ENCODE measurements around the gene CAMSAP2. TPM values are rescaled to one million over a fixed set of nuclear protein-coding genes. Genes with fewer than 3 reads are reported as not detected.
"Not testable (repeated sequence)": the region's sequence is repeated elsewhere in the genome, so short reads cannot be mapped to it uniquely, and the experiment has no call there.

Gene CAMSAP2
- polyA plus RNA-seq, 1 donor from 2014 or later = 0.06 TPM

DNA sequence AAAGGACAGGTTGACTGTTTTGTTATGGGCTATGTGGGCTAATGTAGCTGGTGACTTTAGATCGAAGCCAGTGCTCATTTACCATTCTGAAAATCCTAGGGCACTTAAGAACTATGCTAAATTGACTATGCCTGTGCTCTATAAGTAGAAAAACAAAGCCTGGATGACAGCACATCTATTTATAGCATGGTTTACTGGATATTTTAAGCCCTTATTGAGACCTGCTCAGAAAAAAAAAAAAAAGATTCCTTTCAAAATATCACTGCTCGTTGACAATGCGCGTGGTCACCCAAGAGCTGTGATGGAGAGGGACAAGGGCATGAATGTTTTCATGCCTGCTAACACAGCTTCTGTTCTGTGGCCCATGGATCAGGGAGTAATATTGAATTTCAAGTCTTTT lies 48.1 kb downstream of the CAMSAP2 start:
- Mint-ChIP-seq H3K27ac (no peak overlapping the region), H3K4me1 (no peaks in the 10 kb centered on the region), H3K27me3 (no peaks in the 10 kb centered on the region), H3K4me3 (no peak overlapping the region), H3K36me3 (peaks cover 5% of the 10 kb centered on the region), H3K9me3 (peaks cover 0 to 6% (median 0%) of the 10 kb centered on the region in 3 donors)

GRCh38 chr1:200787896-200788387 lies 49.2 kb downstream of the CAMSAP2 start:
- Mint-ChIP-seq H3K4me1 (no peaks in the 10 kb centered on the region), H3K4me3 (no peak overlapping the region), H3K36me3 (peaks cover 5% of the 10 kb centered on the region), H3K27me3 (no peaks in the 10 kb centered on the region), H3K9me3 (peaks cover 0 to 7% (median 3%) of the 10 kb centered on the region in 3 donors), H3K27ac (no peak overlapping the region)

GRCh38 chr1:200791012-200791411 lies 52.3 kb downstream of the CAMSAP2 start:
- not testable (repeated sequence) for H3K4me3 Mint-ChIP-seq, H3K27ac Mint-ChIP-seq, H3K9me3 Mint-ChIP-seq, H3K4me1 Mint-ChIP-seq, H3K27me3 Mint-ChIP-seq, H3K36me3 Mint-ChIP-seq

- Mint-ChIP-seq H3K4me1 (no peaks in the 10 kb centered on the region), H3K4me3 (no peak overlapping the region), H3K36me3 (peaks cover 3% of the 10 kb centered on the region), H3K27me3 (no peaks in the 10 kb centered on the region), H3K9me3 (peaks cover 0 to 3% (median 2%) of the 10 kb centered on the region in 3 donors), H3K27ac (no peak overlapping the region)
These were observed 55.0 kb downstream of the CAMSAP2 start for GRCh38 chr1:200793677-200794076.

DNA sequence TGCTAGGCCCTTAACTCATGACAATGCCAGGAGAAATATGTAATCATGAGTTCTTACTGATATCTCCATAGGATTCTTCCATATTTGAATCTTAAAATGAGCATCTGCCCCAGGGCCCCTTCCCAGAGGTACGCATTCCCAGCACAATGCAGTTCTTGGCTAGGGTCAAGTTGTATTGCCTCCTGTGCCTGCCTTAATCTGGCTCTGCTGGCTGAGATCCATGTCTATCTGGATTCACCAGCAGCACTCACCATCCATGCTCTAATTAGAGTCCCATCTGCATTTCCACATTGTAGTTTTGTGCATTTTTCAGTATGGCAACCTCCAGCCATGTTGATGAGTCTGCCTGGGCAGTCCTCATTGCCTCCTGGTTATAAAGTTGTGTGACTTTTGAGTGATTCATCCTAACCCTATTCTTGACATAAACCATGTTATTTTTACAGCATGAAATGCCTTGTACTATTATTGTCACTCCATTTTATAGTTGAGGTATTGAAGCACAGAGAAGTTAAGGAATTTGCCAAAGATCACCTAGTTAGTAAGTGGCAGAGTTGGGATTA lies 55.9 kb downstream of the CAMSAP2 start:
- Mint-ChIP-seq H3K27me3 (no peaks in the 10 kb centered on the region), H3K27ac (no peak overlapping the region), H3K4me1 (no peaks in the 10 kb centered on the region), H3K4me3 (no peak overlapping the region), H3K9me3 (peaks cover 0 to 3% (median 2%) of the 10 kb centered on the region in 3 donors), H3K36me3 (no peaks in the 10 kb centered on the region)

- H3K4me1 Mint-ChIP-seq = no peaks in the 10 kb centered on the region
- H3K27ac Mint-ChIP-seq = no peak overlapping the region
- peaks cover 0 to 3% (median 2%) of the 10 kb centered on the region in 3 donors for H3K9me3 Mint-ChIP-seq
- H3K27me3 Mint-ChIP-seq = no peaks in the 10 kb centered on the region
- H3K4me3 Mint-ChIP-seq = no peak overlapping the region
- no peaks in the 10 kb centered on the region for H3K36me3 Mint-ChIP-seq
These were observed 56.5 kb downstream of the CAMSAP2 start for GRCh38 chr1:200795156-200795555.

GRCh38 chr1:200802042-200802441 lies 63.3 kb downstream of the CAMSAP2 start:
- no peak overlapping the region for H3K27ac Mint-ChIP-seq
- H3K4me3 Mint-ChIP-seq = no peak overlapping the region
- no peaks in the 10 kb centered on the region for H3K9me3 Mint-ChIP-seq
- peaks cover 0 to 4% (median 0%) of the 10 kb centered on the region in 3 donors for H3K4me1 Mint-ChIP-seq
- no peaks in the 10 kb centered on the region for H3K36me3 Mint-ChIP-seq
- peaks cover 4% of the 10 kb centered on the region for H3K27me3 Mint-ChIP-seq

GRCh38 chr1:200802865-200803512 lies 64.3 kb downstream of the CAMSAP2 start:
- Mint-ChIP-seq H3K9me3 (no peaks in the 10 kb centered on the region), H3K36me3 (no peaks in the 10 kb centered on the region), H3K4me1 (peaks cover 0 to 4% (median 0%) of the 10 kb centered on the region in 3 donors), H3K4me3 (no peak overlapping the region), H3K27me3 (peaks cover 4% of the 10 kb centered on the region), H3K27ac (no peak overlapping the region)

GRCh38 chr1:200805719-200806118 lies 67.0 kb downstream of the CAMSAP2 start:
- Mint-ChIP-seq H3K27ac (no peak overlapping the region), H3K9me3 (no peaks in the 10 kb centered on the region), H3K36me3 (peaks cover 1% of the 10 kb centered on the region), H3K4me3 (no peak overlapping the region), H3K27me3 (peaks cover 4% of the 10 kb centered on the region), H3K4me1 (peaks cover 0 to 4% (median 0%) of the 10 kb centered on the region in 3 donors)

- H3K27me3 Mint-ChIP-seq = peaks cover 1% of the 10 kb centered on the region
- H3K9me3 Mint-ChIP-seq = peaks cover 0 to 2% (median 0%) of the 10 kb centered on the region in 3 donors
- H3K4me1 Mint-ChIP-seq = no peaks in the 10 kb centered on the region
- no peak overlapping the region for H3K27ac Mint-ChIP-seq
- peaks cover 1% of the 10 kb centered on the region for H3K36me3 Mint-ChIP-seq
- H3K4me3 Mint-ChIP-seq = no peak overlapping the region
These were observed 70.2 kb downstream of the CAMSAP2 start for GRCh38 chr1:200808846-200809245.

- peaks cover 0 to 2% (median 0%) of the 10 kb centered on the region in 3 donors for H3K9me3 Mint-ChIP-seq
- no peaks in the 10 kb centered on the region for H3K4me1 Mint-ChIP-seq
- H3K27ac Mint-ChIP-seq = no peak overlapping the region
- peaks cover 1% of the 10 kb centered on the region for H3K36me3 Mint-ChIP-seq
- no peaks in the 10 kb centered on the region for H3K27me3 Mint-ChIP-seq
- peak overlapping the region in 1 of 4 donors; percentile 53 for H3K4me3 Mint-ChIP-seq
These were observed 73.0 kb downstream of the CAMSAP2 start for GRCh38 chr1:200811704-200812103.

DNA sequence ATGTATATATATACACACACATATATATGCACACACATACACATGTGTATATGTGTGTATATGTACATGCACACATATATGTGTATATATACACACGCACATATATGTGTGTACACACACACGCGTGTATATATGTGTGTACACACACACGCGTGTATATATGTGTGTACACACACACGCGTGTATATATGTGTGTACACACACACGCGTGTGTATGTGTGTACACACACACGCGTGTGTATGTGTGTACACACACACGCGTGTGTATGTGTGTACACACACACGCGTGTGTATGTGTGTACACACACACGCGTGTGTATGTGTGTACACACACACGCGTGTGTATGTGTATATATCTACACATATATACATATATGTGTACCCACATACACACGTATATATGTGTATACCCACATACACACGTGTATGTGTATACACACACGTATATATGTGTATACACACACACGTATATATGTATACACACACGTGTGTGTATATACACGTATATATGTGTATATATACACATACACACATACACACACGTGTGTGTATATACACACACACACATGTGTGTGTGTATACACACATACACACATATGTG lies 78.0 kb downstream of the CAMSAP2 start:
- not testable (repeated sequence) for H3K4me1 Mint-ChIP-seq, H3K9me3 Mint-ChIP-seq, H3K27ac Mint-ChIP-seq, H3K27me3 Mint-ChIP-seq, H3K36me3 Mint-ChIP-seq, H3K4me3 Mint-ChIP-seq

DNA sequence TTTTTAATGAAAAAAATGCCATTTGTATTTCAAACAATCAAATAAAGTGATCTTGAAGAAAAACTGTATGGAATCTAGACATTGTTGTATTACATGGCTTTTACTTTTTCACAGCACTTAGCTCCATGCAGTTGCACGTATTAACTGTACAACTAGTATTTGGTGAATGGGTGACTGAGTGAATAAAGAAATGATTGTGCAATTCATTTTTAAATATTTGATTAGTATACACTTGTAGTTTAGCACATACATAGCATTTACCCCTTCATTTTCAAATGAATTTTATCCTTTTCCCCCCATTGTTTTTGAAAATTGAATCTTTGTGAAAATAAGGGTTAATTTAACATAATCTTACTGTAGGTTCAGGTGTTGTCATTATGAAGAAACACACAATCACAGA lies 79.6 kb downstream of the CAMSAP2 start:
- H3K27ac Mint-ChIP-seq = no peak overlapping the region
- no peaks in the 10 kb centered on the region for H3K4me1 Mint-ChIP-seq
- H3K9me3 Mint-ChIP-seq = no peaks in the 10 kb centered on the region
- H3K36me3 Mint-ChIP-seq = no peaks in the 10 kb centered on the region
- H3K27me3 Mint-ChIP-seq = no peaks in the 10 kb centered on the region
- H3K4me3 Mint-ChIP-seq = no peak overlapping the region

DNA sequence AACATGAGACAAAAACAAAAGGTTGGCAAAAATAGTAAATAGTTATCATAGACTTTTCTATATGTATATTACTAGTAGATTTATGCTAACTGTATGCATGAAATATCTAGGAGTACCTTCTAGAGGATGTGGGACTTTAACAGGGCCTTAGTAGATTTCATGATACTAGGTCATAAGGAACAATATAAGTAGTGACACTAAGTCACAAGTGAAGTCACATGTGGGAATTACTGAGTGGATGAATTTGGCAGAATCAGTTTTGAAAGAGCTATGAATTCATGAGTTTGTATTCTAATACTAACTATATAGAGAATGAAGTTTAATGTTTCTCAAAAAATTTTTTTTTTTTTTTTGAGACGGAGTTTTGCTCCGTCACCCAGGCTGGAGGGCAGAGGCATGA lies 81.0 kb downstream of the CAMSAP2 start:
- H3K27ac Mint-ChIP-seq = no peak overlapping the region
- no peaks in the 10 kb centered on the region for H3K27me3 Mint-ChIP-seq
- no peaks in the 10 kb centered on the region for H3K4me1 Mint-ChIP-seq
- no peaks in the 10 kb centered on the region for H3K9me3 Mint-ChIP-seq
- no peak overlapping the region for H3K4me3 Mint-ChIP-seq
- no peaks in the 10 kb centered on the region for H3K36me3 Mint-ChIP-seq

DNA sequence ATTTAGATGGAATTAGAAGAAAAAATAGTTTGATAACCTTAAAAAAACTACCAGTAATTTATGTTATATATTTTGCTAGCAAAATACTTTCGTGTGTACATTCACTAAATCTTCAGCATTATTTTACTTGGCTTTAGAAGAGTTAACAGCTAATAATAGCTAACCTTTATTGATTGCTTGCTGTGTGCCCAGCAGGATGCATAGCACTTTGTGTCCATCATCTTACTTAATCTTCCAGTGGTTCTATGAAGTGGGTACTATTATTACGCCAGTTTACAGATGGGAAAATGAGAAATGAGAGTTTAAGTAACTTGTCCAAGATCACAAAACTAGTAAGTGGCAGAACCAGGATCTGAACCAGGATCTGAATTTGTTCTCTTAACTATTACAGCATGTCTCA lies 92.4 kb downstream of the CAMSAP2 start:
- peaks cover 1% of the 10 kb centered on the region for H3K36me3 Mint-ChIP-seq
- H3K27me3 Mint-ChIP-seq = peaks cover 4% of the 10 kb centered on the region
- no peak overlapping the region for H3K27ac Mint-ChIP-seq
- H3K9me3 Mint-ChIP-seq = no peaks in the 10 kb centered on the region
- peaks cover 3 to 6% (median 3%) of the 10 kb centered on the region in 3 donors for H3K4me1 Mint-ChIP-seq
- H3K4me3 Mint-ChIP-seq = no peak overlapping the region

DNA sequence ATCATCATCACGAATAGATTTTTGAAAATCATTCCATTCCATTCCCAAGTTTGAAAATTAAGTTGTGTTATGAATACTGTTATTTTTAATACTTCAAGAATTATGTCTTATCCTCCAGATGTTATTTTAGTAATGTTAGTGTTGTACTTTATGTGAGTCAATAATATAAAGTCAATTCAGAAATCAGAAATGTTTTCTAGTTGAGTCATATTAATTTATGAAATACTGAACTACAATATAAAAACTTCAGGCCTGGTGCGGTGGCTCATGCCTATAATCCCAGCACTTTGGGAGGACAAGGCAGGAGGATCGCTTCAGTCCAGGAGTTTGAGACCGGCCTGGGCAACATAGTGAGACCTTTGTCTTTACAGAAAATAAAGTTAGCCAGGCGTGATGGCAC lies 95.7 kb downstream of the CAMSAP2 start:
- H3K9me3 Mint-ChIP-seq = no peaks in the 10 kb centered on the region
- H3K27me3 Mint-ChIP-seq = peaks cover 3% of the 10 kb centered on the region
- no peak overlapping the region for H3K4me3 Mint-ChIP-seq
- no peak overlapping the region for H3K27ac Mint-ChIP-seq
- H3K36me3 Mint-ChIP-seq = peaks cover 3% of the 10 kb centered on the region
- no peaks in the 10 kb centered on the region for H3K4me1 Mint-ChIP-seq

Data from IgD-negative memory B cell (primary cell).